Activated CD8-positive, alpha-beta memory T cell treated with anti-CD3 and anti-CD28 coated beads, Interleukin-2, amount 50 U/mL, for 48 hours (primary cell): ENCODE data around the gene ANAPC1.
"Not testable (repeated sequence)": the region's sequence is repeated elsewhere in the genome, so short reads cannot be mapped to it uniquely, and the experiment has no call there.

Experiments
- DNase-seq: peaks from one replicate; pipeline ENCODE4 v3.0.0-alpha.2; 2020

Gene ANAPC1

DNA sequence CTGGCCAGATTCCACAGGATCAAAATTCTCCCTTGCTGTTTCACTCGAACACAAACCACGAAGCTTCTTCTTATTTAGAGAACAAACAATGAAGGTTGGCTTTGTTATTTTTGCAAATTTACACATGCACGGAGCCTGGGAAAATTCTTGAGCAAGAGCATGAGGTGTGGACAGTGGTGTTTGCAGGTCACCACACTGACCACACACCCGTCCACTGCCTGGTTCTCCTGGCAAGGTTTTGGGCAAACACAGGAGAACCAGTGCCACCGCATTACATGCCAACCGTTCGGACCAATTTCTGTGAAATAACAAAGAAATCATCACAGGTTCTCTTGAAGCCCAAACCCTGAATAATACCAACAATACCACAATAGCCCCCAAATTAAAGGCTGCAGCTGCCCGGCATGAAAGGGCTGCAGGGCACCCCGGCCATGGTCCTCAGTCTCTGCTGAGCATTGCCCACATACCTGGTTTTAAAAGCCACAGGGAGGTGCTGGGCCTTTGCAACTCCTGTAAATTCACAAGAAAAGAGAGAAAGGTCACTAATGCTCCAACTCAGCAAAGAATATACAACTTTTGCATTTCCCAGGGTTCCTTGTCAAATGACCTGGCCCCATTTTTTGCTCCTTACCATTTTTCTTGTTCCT, 154.1 kb downstream of the ANAPC1 start:
- DNase-seq = not testable (repeated sequence)

DNA sequence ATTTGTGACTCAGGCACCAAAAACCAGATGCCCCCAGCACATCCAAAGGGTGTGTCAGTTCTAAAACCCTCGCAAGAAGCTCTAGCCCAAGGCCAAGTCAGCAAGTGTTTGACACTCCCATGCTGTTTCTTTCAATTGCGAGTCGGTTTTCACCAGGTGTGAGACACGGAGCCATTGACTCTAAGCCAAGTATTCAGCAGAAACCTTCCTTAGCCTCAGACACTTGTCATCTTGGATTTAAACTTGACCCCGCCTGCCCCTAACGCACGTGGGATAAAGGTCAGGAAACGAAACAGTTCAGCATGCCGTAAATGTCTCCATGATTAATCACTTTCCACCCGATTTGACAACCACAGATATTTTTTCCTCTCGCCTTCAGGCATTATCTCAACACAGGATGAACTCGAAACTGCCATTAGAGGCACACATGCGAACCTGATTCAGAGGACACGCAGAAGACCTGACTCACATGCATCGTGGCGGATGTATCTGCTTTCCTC, 156.3 kb downstream of the ANAPC1 start:
- DNase-seq = not testable (repeated sequence)

DNA sequence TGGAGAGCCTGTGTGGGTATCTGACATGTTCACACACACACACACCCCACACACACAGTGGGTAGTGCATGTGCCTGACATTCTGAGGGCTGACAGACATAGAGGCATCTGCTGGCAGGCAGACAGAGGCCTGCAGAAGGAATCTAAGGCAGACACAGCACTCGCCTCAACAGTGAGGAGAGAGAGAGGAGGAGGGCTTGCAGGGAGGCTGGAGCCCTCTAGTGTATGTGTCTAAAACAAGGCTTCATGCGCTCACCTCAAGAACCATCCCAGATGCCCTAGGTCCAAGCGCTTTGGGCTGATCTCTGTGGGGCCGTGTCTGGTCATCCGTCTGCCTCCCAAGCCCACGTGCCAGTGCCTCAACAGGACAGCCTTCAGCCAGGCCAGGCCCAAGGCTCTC, 158.3 kb downstream of the ANAPC1 start:
- DNase-seq = not testable (repeated sequence)

DNA sequence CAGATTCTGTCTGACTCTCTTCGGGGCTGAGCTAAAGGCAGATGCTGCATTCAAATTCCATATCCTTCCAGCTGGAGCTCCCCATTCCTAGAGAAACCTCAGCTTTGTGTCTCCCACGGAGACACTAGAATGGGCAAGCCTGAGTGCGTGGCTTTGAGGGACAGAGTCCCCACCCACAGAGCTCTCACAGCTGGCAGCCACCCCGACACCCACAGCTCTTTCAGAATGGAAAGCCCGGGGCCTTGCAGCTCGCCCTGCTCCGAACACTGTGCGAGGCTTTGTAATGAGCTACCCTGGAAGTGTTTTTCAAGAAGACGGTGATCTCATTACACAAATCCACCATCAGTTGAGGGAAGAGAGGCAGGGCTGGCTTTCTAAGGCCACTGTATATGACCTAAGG, 164.4 kb downstream of the ANAPC1 start:
- DNase-seq = not testable (repeated sequence)
